Loucy (cell line): ENCODE results near the gene YTHDF2.
A peak's percentile ranks its signal among the peaks of the same experiment; 100 is the strongest.
"Not testable (repeated sequence)": the region's sequence is repeated elsewhere in the genome, so short reads cannot be mapped to it uniquely, and the experiment has no call there.

Source experiments
- H2AFZ ChIP-seq: fragments of 200-600 bp; sonication (generic); 2 replicates; pipeline ENCODE4 v1.6.0; 2016; ENCODE audit warnings: antibody characterized with exemption, mild to moderate bottlenecking, low read length, moderate library complexity
- H3F3A ChIP-seq: fragments of 200-600 bp; 2 replicates; pipeline ENCODE4 v1.6.0; 2016; ENCODE audit warnings: antibody characterized with exemption, low read depth, mild to moderate bottlenecking
- H3K27me3 ChIP-seq: fragments of 200-600 bp; sonication (generic); 2 replicates; pipeline ENCODE4 v1.6.1; 2014; ENCODE audit warnings: low read length, mild to moderate bottlenecking; ENCODE audit not compliant: insufficient read depth, poor library complexity, severe bottlenecking
- H3K36me3 ChIP-seq: fragments of 200-600 bp; sonication (generic); 2 replicates; pipeline ENCODE4 v1.6.1; 2016; ENCODE audit warnings: low read length; ENCODE audit not compliant: insufficient read depth
- H3K4me1 ChIP-seq: fragments of 200-600 bp; sonication (generic); 2 replicates; pipeline ENCODE4 v1.5.1; 2014; ENCODE audit warnings: low read length, mild to moderate bottlenecking; ENCODE audit not compliant: insufficient read depth, poor library complexity, severe bottlenecking
- H3K4me2 ChIP-seq: fragments of 200-600 bp; sonication (generic); 2 replicates; pipeline ENCODE4 v1.6.0; 2014; ENCODE audit warnings: antibody characterized with exemption, low read length, low read depth, mild to moderate bottlenecking; ENCODE audit not compliant: poor library complexity, severe bottlenecking
- H3K4me3 ChIP-seq: fragments of 200-600 bp; sonication (generic); 2 replicates; pipeline ENCODE4 v1.5.1; 2014; ENCODE audit warnings: low read length, mild to moderate bottlenecking, mixed read lengths; ENCODE audit not compliant: poor library complexity, severe bottlenecking
- H3K79me2 ChIP-seq: fragments of 200-600 bp; sonication (generic); 2 replicates; pipeline ENCODE4 v1.6.1; 2014; ENCODE audit warnings: low read length; ENCODE audit not compliant: insufficient read depth
- H3K9ac ChIP-seq: fragments of 200-600 bp; sonication (generic); 2 replicates; pipeline ENCODE4 v1.6.0; 2014; ENCODE audit warnings: mild to moderate bottlenecking, low read depth, low read length, moderate library complexity; ENCODE audit not compliant: poor library complexity, severe bottlenecking
- H3K9me2 ChIP-seq: fragments of 200-600 bp; sonication (generic); replicated peaks from 2 replicates; pipeline ENCODE4 v1.6.1; 2016; ENCODE audit warnings: low read depth, low read length, mixed read lengths
- H3K9me3 ChIP-seq: fragments of 200-600 bp; sonication (generic); 2 replicates; pipeline ENCODE4 v1.6.1; 2014; ENCODE audit warnings: mild to moderate bottlenecking, antibody characterized with exemption, low read length, low read depth; ENCODE audit not compliant: insufficient read depth
- H4K20me1 ChIP-seq: fragments of 200-600 bp; sonication (generic); 2 replicates; pipeline ENCODE4 v1.6.0; 2014; ENCODE audit warnings: antibody characterized with exemption, low read length, mild to moderate bottlenecking; ENCODE audit not compliant: insufficient read depth, poor library complexity, severe bottlenecking
- CTCF ChIP-seq: fragments of 200-600 bp; sonication (generic); conservative IDR thresholded peaks from 2 replicates; pipeline ENCODE4 v1.5.1; 2014; ENCODE audit warnings: mild to moderate bottlenecking, antibody characterized with exemption, low read length
- EZH2phosphoT487 ChIP-seq: fragments of 200-600 bp; IDR thresholded peaks from 2 replicates; pipeline ENCODE4 v1.6.1; 2018; ENCODE audit warnings: antibody characterized with exemption, mild to moderate bottlenecking, moderate library complexity, borderline replicate concordance

The YTHDF2 gene

DNA sequence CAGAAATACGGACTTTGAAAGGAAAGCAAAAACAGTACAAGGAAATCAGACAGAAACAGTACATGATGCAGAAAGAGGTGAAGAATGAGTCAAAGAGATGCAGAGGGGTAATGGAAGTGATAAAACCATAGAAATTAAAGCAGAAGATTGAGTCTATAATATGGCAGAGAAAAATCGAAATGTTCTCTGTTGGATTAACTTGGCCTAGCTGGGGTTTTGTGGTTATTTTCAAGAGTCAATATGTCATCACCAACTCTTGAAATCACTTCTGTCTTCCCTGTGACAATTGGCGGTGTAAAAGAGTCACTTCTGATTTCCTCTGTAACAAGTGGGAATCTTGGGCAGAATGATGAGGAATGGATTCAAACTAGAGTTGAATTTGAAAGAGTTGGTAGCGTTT, 7.4 kb downstream of the YTHDF2 start:
- peaks cover 98% of the 10 kb centered on the region for H4K20me1 ChIP-seq
- H3K36me3 ChIP-seq: peaks cover 53% of the 10 kb centered on the region; the same call in 1 of the 2 replicates

DNA sequence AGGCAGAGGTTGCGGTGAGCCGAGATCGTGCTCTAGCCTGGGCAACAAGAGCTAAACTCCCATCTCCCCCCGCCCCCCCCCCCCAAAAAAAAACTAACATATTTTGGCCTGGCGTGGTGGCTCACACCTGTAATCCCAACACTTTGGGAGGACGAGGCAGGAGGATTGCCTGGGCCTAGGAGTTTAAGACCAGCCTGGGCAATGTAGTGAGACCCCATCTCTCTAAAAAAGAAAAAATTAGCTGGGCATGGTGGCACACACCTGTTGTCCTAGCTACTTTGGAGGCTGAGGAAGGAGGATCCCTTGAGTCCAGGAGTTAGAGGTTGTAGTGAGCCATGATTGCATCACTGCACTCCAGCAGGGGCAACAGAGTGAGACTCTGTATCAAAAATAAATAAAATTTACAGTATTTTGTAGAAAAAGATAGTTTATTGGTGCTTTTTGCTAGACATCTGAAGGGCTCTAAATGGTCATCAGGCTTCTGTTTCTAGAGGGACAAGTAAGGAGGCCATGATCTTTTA, 9.0 kb downstream of the YTHDF2 start:
- Histone ChIP-seq H4K20me1 (peaks cover 98% of the 10 kb centered on the region), H3K36me3 (peaks cover 48% of the 10 kb centered on the region; the same call in 1 of the 2 replicates), H3K4me2 (peak overlapping the region; percentile 73)

More for the DNA sequence above, 7.4 kb downstream of the YTHDF2 start:
- no peaks in the 10 kb centered on the region for H3K9me2 ChIP-seq
- H3K9me3 ChIP-seq: no peaks in the 10 kb centered on the region
- H3K79me2 ChIP-seq: peaks cover 100% of the 10 kb centered on the region
- no peaks in the 10 kb centered on the region for H3F3A ChIP-seq
- H3K4me2 ChIP-seq: peak overlapping the region; percentile 73
- H2AFZ ChIP-seq: no peak overlapping the region
- H3K4me1 ChIP-seq: peaks cover 80% of the 10 kb centered on the region
- no peaks in the 10 kb centered on the region for H3K27me3 ChIP-seq
- peak overlapping the region; percentile 6 for H3K9ac ChIP-seq
- peak overlapping the region; percentile 60 for H3K4me3 ChIP-seq
- no peak for TF ChIP-seq CTCF
- TF ChIP-seq EZH2phosphoT487: no peak

DNA sequence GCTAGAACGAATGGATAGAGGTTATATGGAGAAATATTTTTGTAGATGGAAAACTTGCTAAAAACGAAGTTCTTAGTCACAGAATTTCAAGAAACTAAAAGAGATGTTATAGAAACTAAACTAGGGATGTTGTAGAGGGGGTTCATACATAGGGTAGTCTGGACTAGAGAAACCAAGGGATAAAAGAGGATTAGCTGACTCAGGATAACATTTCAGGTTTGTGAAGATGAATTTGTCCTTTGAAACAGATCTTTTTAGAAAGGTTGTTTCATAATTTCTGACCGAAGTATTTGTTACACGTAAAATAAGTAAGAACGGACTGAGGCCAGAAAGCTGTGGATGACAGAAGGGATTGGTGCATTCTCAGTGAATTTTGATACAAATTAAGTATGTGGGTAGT, 13.6 kb downstream of the YTHDF2 start:
- Histone ChIP-seq H3K9ac (no peak overlapping the region), H3K27me3 (no peaks in the 10 kb centered on the region), H3K79me2 (peaks cover 100% of the 10 kb centered on the region), H3K4me3 (peak overlapping the region; percentile 60), H3K36me3 (peaks cover 23% of the 10 kb centered on the region; the same call in 1 of the 2 replicates), H3F3A (no peaks in the 10 kb centered on the region), H4K20me1 (peaks cover 98% of the 10 kb centered on the region), H3K4me1 (peaks cover 63% of the 10 kb centered on the region), H3K4me2 (peak overlapping the region; percentile 73), H3K9me3 (no peaks in the 10 kb centered on the region), H2AFZ (no peak overlapping the region), H3K9me2 (no peaks in the 10 kb centered on the region)
- TF ChIP-seq EZH2phosphoT487: no peak
- TF ChIP-seq CTCF: no peak

More for the DNA sequence above, 9.0 kb downstream of the YTHDF2 start:
- Histone ChIP-seq H3K9me3 (no peaks in the 10 kb centered on the region), H3K79me2 (peaks cover 100% of the 10 kb centered on the region), H3K9me2 (no peaks in the 10 kb centered on the region), H3K9ac (no peak overlapping the region), H3K4me1 (peaks cover 79% of the 10 kb centered on the region), H2AFZ (no peak overlapping the region), H3F3A (no peaks in the 10 kb centered on the region), H3K27me3 (no peaks in the 10 kb centered on the region), H3K4me3 (peak overlapping the region; percentile 60)
- TF ChIP-seq EZH2phosphoT487 (no peak), CTCF (no peak)

- not testable (repeated sequence) for H3F3A ChIP-seq, H3K9me2 ChIP-seq, H3K9ac ChIP-seq, H3K27me3 ChIP-seq, H2AFZ ChIP-seq, H3K9me3 ChIP-seq
- Histone ChIP-seq H3K36me3 (peaks cover 23% of the 10 kb centered on the region; the same call in 1 of the 2 replicates), H3K4me3 (peak overlapping the region; percentile 60), H3K4me1 (peaks cover 67% of the 10 kb centered on the region), H4K20me1 (peaks cover 98% of the 10 kb centered on the region), H3K4me2 (peak overlapping the region; percentile 73), H3K79me2 (peaks cover 100% of the 10 kb centered on the region)
Measured at GRCh38 chr1:28750771-28751294, 14.1 kb downstream of the YTHDF2 start.
